Measurements from ENCODE around the gene CCDC9B.

- TF ChIP-seq EZH2 (IDR thresholded peaks at IDR 0.05; ENCODE audit: insufficient read depth, low read length) (no peak), CTCF (IDR thresholded peaks at IDR 0.05; ENCODE audit: insufficient read depth, low read depth, low read length) (no peak)
These were observed 48.5 kb downstream of the CCDC9B start for GRCh38 chr15:40292246-40292645.

Data from astrocyte (in vitro differentiated cells and primary cell).